A673 (cell line): ENCODE measurements around the gene MGME1.

Source experiments
- CTCF ChIP-seq: fragments of 300-800, 200-600 bp; sonication (generic); conservative IDR thresholded peaks from 2 replicates; pipeline ENCODE4 v1.5.1; 2017; ENCODE audit warnings: low read depth, mild to moderate bottlenecking, antibody characterized with exemption, low read length, moderate library complexity, mixed read lengths
- EZH2 ChIP-seq: fragments of 200-600 bp; sonication (generic); IDR thresholded peaks from 2 replicates; pipeline ENCODE4 v1.6.1; 2017; ENCODE audit warnings: borderline replicate concordance, low read depth, mild to moderate bottlenecking, mixed read lengths, antibody characterized with exemption, low read length; ENCODE audit not compliant: poor library complexity, severe bottlenecking

DNA sequence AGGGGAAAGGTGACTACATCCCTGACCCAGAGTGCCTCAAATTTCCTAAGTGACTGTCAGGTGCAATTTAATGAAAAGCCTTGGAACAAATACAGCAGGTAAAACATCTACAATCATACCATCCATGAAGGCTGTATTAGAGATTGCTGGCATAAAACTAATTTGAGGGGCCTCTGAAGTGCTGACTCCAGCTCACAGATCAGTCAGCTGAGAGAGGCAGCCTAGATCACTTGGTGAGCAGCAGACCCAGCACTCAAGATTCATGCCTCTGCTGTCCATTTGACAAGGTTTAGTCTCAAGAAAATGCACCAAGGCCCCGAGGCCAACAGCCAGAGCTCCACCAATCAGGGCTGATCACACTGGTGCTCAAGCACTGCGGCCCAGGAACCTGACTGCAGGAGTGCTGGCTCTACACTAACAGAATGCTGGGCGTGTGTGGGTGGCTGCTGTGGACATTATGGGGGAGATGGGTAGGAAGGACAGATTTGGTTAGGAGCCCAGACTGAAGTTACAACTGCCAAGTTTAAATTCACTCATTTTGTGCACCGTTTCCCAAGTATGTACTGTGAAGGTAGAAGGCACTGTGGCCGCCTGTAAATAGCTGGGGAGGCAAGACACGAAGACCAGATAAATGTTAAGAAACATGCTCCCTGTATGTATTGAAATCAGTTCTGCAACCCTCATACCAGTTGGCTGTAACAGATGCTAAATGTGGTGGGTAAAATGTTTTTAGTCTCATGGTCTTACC is 28.4 kb upstream of the MGME1 start:
- TF ChIP-seq CTCF (no peak), EZH2 (no peak)
